PC-3 (cell line): Measurements from ENCODE around the gene IL1RAPL2. TPM values are rescaled to one million over a fixed set of nuclear protein-coding genes. Genes with fewer than 3 reads are reported as not detected.

Experiments
- ATAC-seq: fragments of 200-7000 bp; cut with Tn5 transposase; 2 replicates; pipeline ENCODE4 v1.9.1; 2020; ENCODE audit warnings: mild to moderate bottlenecking, moderate library complexity
- BruUV-seq: library from RNA; stranded (reverse); fragments of 400-500 nt; replicated peaks from 2 replicates; lab custom pipeline; 2021; lab: Mats Ljungman, UMichigan
- CTCF ChIA-PET: fragments of 300-600 bp; sonication (Branson Sonifier 250); formaldehyde crosslinking; loops from one replicate; lab custom pipeline; 2022; ENCODE audit warnings: antibody characterized with exemption; lab: Charles Lee
- POLR2A ChIA-PET: fragments of 300-600 bp; sonication (Branson Sonifier 250); formaldehyde crosslinking; loops from one replicate; lab custom pipeline; 2022; ENCODE audit warnings: antibody characterized with exemption; ENCODE audit not compliant: unreplicated experiment; lab: Charles Lee
- DNase-seq: peaks from one replicate; pipeline ENCODE4 v3.0.0-alpha.2; 2015
- H2AFZ ChIP-seq: fragments of 300-600 bp; sonication (generic); 2 replicates; pipeline ENCODE4 v1.6.0; 2016; ENCODE audit warnings: antibody characterized with exemption, low read length
- H3F3A ChIP-seq: fragments of 300-600 bp; sonication (generic); one replicate; pipeline ENCODE4 v1.6.0; 2017; ENCODE audit warnings: antibody characterized with exemption, low read length, control low read depth, mild to moderate bottlenecking; ENCODE audit not compliant: unreplicated experiment
- H3K27ac ChIP-seq: fragments of 300-600 bp; sonication (generic); 2 replicates; pipeline ENCODE4 v1.5.1; 2016; ENCODE audit warnings: mild to moderate bottlenecking, low read length
- H3K27me3 ChIP-seq: fragments of 300-600 bp; sonication (generic); 2 replicates; pipeline ENCODE4 v1.6.1; 2016; ENCODE audit warnings: low read length, mixed read lengths
- H3K36me3 ChIP-seq: fragments of 300-600 bp; sonication (generic); 2 replicates; pipeline ENCODE4 v1.6.1; 2016; ENCODE audit warnings: low read depth, mixed run types, low read length, mixed read lengths
- H3K4me1 ChIP-seq: fragments of 300-600 bp; sonication (generic); 2 replicates; pipeline ENCODE4 v1.5.1; 2016; ENCODE audit warnings: low read length; ENCODE audit not compliant: insufficient read depth
- H3K4me2 ChIP-seq: fragments of 300-600 bp; sonication (generic); 2 replicates; pipeline ENCODE4 v1.6.0; 2016; ENCODE audit warnings: low read length
- H3K4me3 ChIP-seq: fragments of 300-600 bp; sonication (generic); 2 replicates; pipeline ENCODE4 v1.5.1; 2016; ENCODE audit warnings: mild to moderate bottlenecking, low read length, mixed read lengths
- H3K79me2 ChIP-seq: fragments of 300-600 bp; sonication (generic); 2 replicates; pipeline ENCODE4 v1.6.1; 2017; ENCODE audit warnings: low read length, mixed read lengths
- H3K9ac ChIP-seq: fragments of 300-600 bp; sonication (generic); 2 replicates; pipeline ENCODE4 v1.6.0; 2016; ENCODE audit warnings: mild to moderate bottlenecking, low read length
- H3K9me2 ChIP-seq: fragments of 300-600 bp; sonication (generic); replicated peaks from 2 replicates; pipeline ENCODE4 v1.6.1; 2016; ENCODE audit warnings: mixed run types, low read length, mixed read lengths
- H3K9me3 ChIP-seq: fragments of 300-600 bp; sonication (generic); 2 replicates; pipeline ENCODE4 v1.6.1; 2016; ENCODE audit warnings: low read length, mixed read lengths
- H4K20me1 ChIP-seq: fragments of 300-600 bp; sonication (generic); 2 replicates; pipeline ENCODE4 v1.6.1; 2016; ENCODE audit warnings: low read length, mixed read lengths
- CTCF ChIP-seq: fragments of 300-600 bp; sonication (generic); conservative IDR thresholded peaks from 2 replicates; pipeline ENCODE4 v1.5.1; 2017; ENCODE audit warnings: antibody characterized with exemption, low read depth, mild to moderate bottlenecking, low read length
- EZH2 ChIP-seq: fragments of 300-600 bp; sonication (generic); IDR thresholded peaks from one replicate; pipeline ENCODE4 v1.6.1; 2017; ENCODE audit warnings: antibody characterized with exemption, mild to moderate bottlenecking, low read length; ENCODE audit not compliant: unreplicated experiment
- EZH2phosphoT487 ChIP-seq: fragments of 300-600 bp; sonication (generic); IDR thresholded peaks from 2 replicates; pipeline ENCODE4 v1.6.1; 2018; ENCODE audit warnings: mild to moderate bottlenecking, antibody characterized with exemption, low read length, borderline replicate concordance
- intact Hi-C: fragments of 100-400 bp; cut with micrococcal nuclease; formaldehyde crosslinking; loops from 2 replicates; pipeline ENCODE4 v1.9.0; 2023
- total RNA-seq: library from RNA; depleted of rRNA; stranded (reverse); fragments of >200 nt; gene quantifications from 2 replicates; pipeline ENCODE4 v1.2.3, GENCODE V29; 2014

IL1RAPL2 gene
- total RNA-seq, 1 experiment from 2014 or later: 0.62 TPM

- intact Hi-C loops: no loop called here
- Histone ChIP-seq H2AFZ (no peak overlapping the region), H3K4me3 (no peak overlapping the region), H3K27me3 (no peaks in the 10 kb centered on the region), H3K9ac (no peak overlapping the region), H4K20me1 (no peaks in the 10 kb centered on the region), H3F3A (no peaks in the 10 kb centered on the region), H3K27ac (no peak overlapping the region), H3K4me1 (no peaks in the 10 kb centered on the region), H3K79me2 (no peaks in the 10 kb centered on the region), H3K9me3 (no peaks in the 10 kb centered on the region), H3K4me2 (no peak overlapping the region), H3K9me2 (no peaks in the 10 kb centered on the region), H3K36me3 (no peaks in the 10 kb centered on the region)
- BruUV-seq: no TSS peak
- ATAC-seq (no peak), DNase-seq (peak; percentile 8)
- TF ChIP-seq CTCF (no peak), EZH2phosphoT487 (no peak), EZH2 (no peak)
- CTCF ChIA-PET: no interaction called here
- POLR2A ChIA-PET: no interaction called here
These were observed 645.1 kb downstream of the IL1RAPL2 start for GRCh38 chrX:105211066-105211575.

GRCh38 chrX:105219454-105220401, 653.7 kb downstream of the IL1RAPL2 start:
- no peak overlapping the region for H3K27ac ChIP-seq
- H3K4me1 ChIP-seq: no peaks in the 10 kb centered on the region
- no peaks in the 10 kb centered on the region for H3K9me3 ChIP-seq
- no peak for DNase-seq
- intact Hi-C loops: no loop called here
- H3K9ac ChIP-seq: no peak overlapping the region
- no peaks in the 10 kb centered on the region for H4K20me1 ChIP-seq
- no peak overlapping the region for H3K4me3 ChIP-seq
- H3K36me3 ChIP-seq: no peaks in the 10 kb centered on the region
- no peaks in the 10 kb centered on the region for H3F3A ChIP-seq
- POLR2A ChIA-PET: no interaction called here
- no peaks in the 10 kb centered on the region for H3K27me3 ChIP-seq
- H2AFZ ChIP-seq: no peak overlapping the region
- H3K79me2 ChIP-seq: no peaks in the 10 kb centered on the region
- TF ChIP-seq EZH2phosphoT487 (no peak), CTCF (no peak), EZH2 (no peak)
- CTCF ChIA-PET: no interaction called here
- BruUV-seq: no TSS peak
- no peak overlapping the region for H3K4me2 ChIP-seq
- no peak for ATAC-seq
- H3K9me2 ChIP-seq: no peaks in the 10 kb centered on the region

- Histone ChIP-seq H2AFZ (no peak within 1 kb of the TSS), H3F3A (no peaks in the 10 kb centered on the region), H3K4me1 (no peaks in the 10 kb centered on the region), H3K9ac (no peak within 1 kb of the TSS), H3K9me2 (no peaks in the 10 kb centered on the region), H3K79me2 (no peaks in the 10 kb centered on the region), H3K27me3 (no peaks in the 10 kb centered on the region), H3K36me3 (no peaks in the 10 kb centered on the region), H3K9me3 (no peaks in the 10 kb centered on the region), H3K4me2 (no peak within 1 kb of the TSS), H3K27ac (no peak within 1 kb of the TSS), H4K20me1 (no peaks in the 10 kb centered on the region), H3K4me3 (no peak within 1 kb of the TSS)
- no peak for DNase-seq
- no peak for TF ChIP-seq CTCF
- TF ChIP-seq EZH2: no peak
- no peak for TF ChIP-seq EZH2phosphoT487
- ATAC-seq: no peak
- no TSS peak for BruUV-seq
- intact Hi-C loops: no loop called here
- ChIA-PET POLR2A (no interaction called here), CTCF (no interaction called here)
These were observed 654.6 kb downstream of the IL1RAPL2 start, which contains the start of gene TEX13A for GRCh38 chrX:105220636-105221035. TSS of gene TEX13A (minus strand) at chrX:105220694. CDS start at chrX:105220397, 297 bp downstream.
